Muscle layer of colon (tissue), 2 donors: ENCODE data around the gene ZNF407.

Experiments used
- H3K27ac ChIP-seq: one replicate; pipeline ENCODE4 v1.7.0; 2013; ENCODE audit warnings: low read depth, mild to moderate bottlenecking, low read length, moderate library complexity
- H3K27me3 ChIP-seq, 2 donors: one replicate each; pipeline ENCODE4 v1.7.0; 2013; ENCODE audit warnings: low read length in 2 of 2, mild to moderate bottlenecking in 2 of 2; ENCODE audit not compliant: insufficient read depth in 2 of 2, control insufficient read depth in 1 of 2
- H3K36me3 ChIP-seq: one replicate; pipeline ENCODE4 v1.7.0; 2013; ENCODE audit warnings: mild to moderate bottlenecking, low read length; ENCODE audit not compliant: insufficient read depth
- H3K4me1 ChIP-seq: one replicate; pipeline ENCODE4 v1.7.0; 2013; ENCODE audit warnings: mild to moderate bottlenecking, low read length; ENCODE audit not compliant: insufficient read depth
- H3K4me3 ChIP-seq, 2 donors: one replicate each; pipeline ENCODE4 v1.7.0; 2013; ENCODE audit warnings: low read length in 2 of 2, low read depth in 1 of 2, mild to moderate bottlenecking in 1 of 2, moderate library complexity in 1 of 2
- H3K9ac ChIP-seq: one replicate; pipeline ENCODE4 v1.7.0; 2013; ENCODE audit warnings: low read length
- H3K9me3 ChIP-seq: one replicate; pipeline ENCODE4 v1.7.0; 2013; ENCODE audit warnings: mild to moderate bottlenecking, low read length
- donor health status: abdominal sarcoma.
- donor health status: Adenocarcinoma of cecum.

The ZNF407 gene

GRCh38 chr18:74775239-74775638, 177.6 kb downstream of the ZNF407 start:
- H3K27ac ChIP-seq = no peak overlapping the region
- no peaks in the 10 kb centered on the region for H3K9me3 ChIP-seq
- no peaks in the 10 kb centered on the region for H3K27me3 ChIP-seq
- H3K4me1 ChIP-seq = no peaks in the 10 kb centered on the region
- H3K9ac ChIP-seq = no peak overlapping the region
- no peak overlapping the region for H3K4me3 ChIP-seq
- no peaks in the 10 kb centered on the region for H3K36me3 ChIP-seq

- no peaks in the 10 kb centered on the region for H3K27me3 ChIP-seq
- H3K4me3 ChIP-seq = no peak overlapping the region
- no peak overlapping the region for H3K9ac ChIP-seq
- H3K27ac ChIP-seq = no peak overlapping the region
- H3K36me3 ChIP-seq = no peaks in the 10 kb centered on the region
- H3K9me3 ChIP-seq = no peaks in the 10 kb centered on the region
- no peaks in the 10 kb centered on the region for H3K4me1 ChIP-seq
Measured at GRCh38 chr18:74778191-74778847, 180.6 kb downstream of the ZNF407 start.

- Histone ChIP-seq H3K9me3 (no peaks in the 10 kb centered on the region), H3K9ac (no peak overlapping the region), H3K27ac (no peak overlapping the region), H3K27me3 (no peaks in the 10 kb centered on the region), H3K4me1 (no peaks in the 10 kb centered on the region), H3K36me3 (no peaks in the 10 kb centered on the region), H3K4me3 (no peak overlapping the region)
Measured at GRCh38 chr18:74784752-74785151, 187.1 kb downstream of the ZNF407 start.

- Histone ChIP-seq H3K36me3 (no peaks in the 10 kb centered on the region), H3K9me3 (no peaks in the 10 kb centered on the region), H3K9ac (no peak overlapping the region), H3K4me1 (no peaks in the 10 kb centered on the region), H3K27ac (no peak overlapping the region), H3K27me3 (no peaks in the 10 kb centered on the region), H3K4me3 (no peak overlapping the region)
Measured at GRCh38 chr18:74785632-74786031, 188.0 kb downstream of the ZNF407 start.

- Histone ChIP-seq H3K9ac (no peak overlapping the region), H3K4me1 (no peaks in the 10 kb centered on the region), H3K9me3 (no peaks in the 10 kb centered on the region), H3K36me3 (no peaks in the 10 kb centered on the region), H3K27me3 (no peaks in the 10 kb centered on the region), H3K27ac (no peak overlapping the region), H3K4me3 (no peak overlapping the region)
Measured at GRCh38 chr18:74788657-74789056, 191.0 kb downstream of the ZNF407 start.

- H3K4me3 ChIP-seq = no peak overlapping the region
- H3K27me3 ChIP-seq = no peaks in the 10 kb centered on the region
- H3K9ac ChIP-seq = no peak overlapping the region
- no peaks in the 10 kb centered on the region for H3K9me3 ChIP-seq
- H3K4me1 ChIP-seq = no peaks in the 10 kb centered on the region
- no peak overlapping the region for H3K27ac ChIP-seq
- H3K36me3 ChIP-seq = no peaks in the 10 kb centered on the region
Measured at GRCh38 chr18:74789078-74789477, 191.4 kb downstream of the ZNF407 start.

GRCh38 chr18:74790451-74790850, 192.8 kb downstream of the ZNF407 start:
- no peak overlapping the region for H3K27ac ChIP-seq
- H3K4me1 ChIP-seq = no peaks in the 10 kb centered on the region
- no peaks in the 10 kb centered on the region for H3K36me3 ChIP-seq
- no peak overlapping the region for H3K9ac ChIP-seq
- no peaks in the 10 kb centered on the region for H3K27me3 ChIP-seq
- H3K9me3 ChIP-seq = no peaks in the 10 kb centered on the region
- H3K4me3 ChIP-seq = no peak overlapping the region

GRCh38 chr18:74791501-74792194, 194.0 kb downstream of the ZNF407 start:
- H3K4me1 ChIP-seq = peaks cover 6% of the 10 kb centered on the region
- no peak overlapping the region for H3K4me3 ChIP-seq
- H3K27ac ChIP-seq = no peak overlapping the region
- H3K36me3 ChIP-seq = no peaks in the 10 kb centered on the region
- no peaks in the 10 kb centered on the region for H3K27me3 ChIP-seq
- no peak overlapping the region for H3K9ac ChIP-seq
- no peaks in the 10 kb centered on the region for H3K9me3 ChIP-seq

GRCh38 chr18:74793746-74794145, 196.1 kb downstream of the ZNF407 start:
- H3K9ac ChIP-seq = no peak overlapping the region

GRCh38 chr18:74795751-74796150, 198.1 kb downstream of the ZNF407 start:
- Histone ChIP-seq H3K9me3 (no peaks in the 10 kb centered on the region), H3K4me1 (peaks cover 15% of the 10 kb centered on the region), H3K9ac (no peak overlapping the region), H3K36me3 (no peaks in the 10 kb centered on the region), H3K27me3 (no peaks in the 10 kb centered on the region), H3K27ac (no peak overlapping the region), H3K4me3 (no peak overlapping the region)

More at GRCh38 chr18:74793746-74794145, 196.1 kb downstream of the ZNF407 start:
- H3K9me3 ChIP-seq = no peaks in the 10 kb centered on the region
- H3K4me1 ChIP-seq = peaks cover 15% of the 10 kb centered on the region
- no peak overlapping the region for H3K27ac ChIP-seq
- no peak overlapping the region for H3K4me3 ChIP-seq
- H3K36me3 ChIP-seq = no peaks in the 10 kb centered on the region
- no peaks in the 10 kb centered on the region for H3K27me3 ChIP-seq

- Histone ChIP-seq H3K36me3 (no peaks in the 10 kb centered on the region), H3K27me3 (no peaks in the 10 kb centered on the region), H3K4me3 (no peak overlapping the region), H3K9me3 (no peaks in the 10 kb centered on the region), H3K9ac (no peak overlapping the region), H3K4me1 (peaks cover 15% of the 10 kb centered on the region), H3K27ac (no peak overlapping the region)
Measured at GRCh38 chr18:74796211-74796610, 198.5 kb downstream of the ZNF407 start.
